ENCODE results near the gene CPXCR1.
"Not testable (repeated sequence)": the region's sequence is repeated elsewhere in the genome, so short reads cannot be mapped to it uniquely, and the experiment has no call there.

The CPXCR1 gene

GRCh38 chrX:88746925-88747324 is at the start of gene CPXCR1:
TSS of gene CPXCR1 (plus strand) at chrX:88747225. CDS start at chrX:88753415, 6,190 bp downstream.
- Histone ChIP-seq H3K4me3 (ENCODE audit: low read length in 2 of 2) (no peak within 1 kb of the TSS), H3K9me3 (ENCODE audit: control insufficient read depth in 2 of 2, low read length in 2 of 2) (no peaks in the 10 kb centered on the region), H3K36me3 (ENCODE audit: control insufficient read depth in 2 of 2, insufficient read depth in 2 of 2, low read length in 2 of 2) (no peaks in the 10 kb centered on the region), H3K27ac (ENCODE audit: low read length) (no peak within 1 kb of the TSS), H3K27me3 (ENCODE audit: control insufficient read depth in 1 of 2, insufficient read depth in 2 of 2, low read length in 2 of 2) (no peaks in the 10 kb centered on the region), H3K4me1 (ENCODE audit: control insufficient read depth, insufficient read depth, low read length) (no peaks in the 10 kb centered on the region), H3K9ac (ENCODE audit: low read length in 2 of 2) (no peak within 1 kb of the TSS)

- Histone ChIP-seq H3K27me3 (ENCODE audit: control insufficient read depth in 1 of 2, insufficient read depth in 2 of 2, low read length in 2 of 2) (no peaks in the 10 kb centered on the region), H3K27ac (ENCODE audit: low read length) (no peak overlapping the region), H3K9me3 (ENCODE audit: control insufficient read depth in 2 of 2, low read length in 2 of 2) (no peaks in the 10 kb centered on the region), H3K4me1 (ENCODE audit: control insufficient read depth, insufficient read depth, low read length) (no peaks in the 10 kb centered on the region), H3K4me3 (ENCODE audit: low read length in 2 of 2) (no peak overlapping the region), H3K9ac (ENCODE audit: low read length in 2 of 2) (no peak overlapping the region), H3K36me3 (ENCODE audit: control insufficient read depth in 2 of 2, insufficient read depth in 2 of 2, low read length in 2 of 2) (no peaks in the 10 kb centered on the region)
Observed at GRCh38 chrX:88735835-88736234, 11.2 kb upstream of the CPXCR1 start.

- not testable (repeated sequence) for H3K27me3 ChIP-seq (ENCODE audit: control insufficient read depth in 1 of 2, insufficient read depth in 2 of 2, low read length in 2 of 2); H3K9ac ChIP-seq (ENCODE audit: low read length in 2 of 2); H3K27ac ChIP-seq (ENCODE audit: low read length)
Observed at GRCh38 chrX:88746215-88746614, 810 bp upstream of the CPXCR1 start.

GRCh38 chrX:88752339-88752738 is 5.3 kb downstream of the CPXCR1 start:
- H3K4me3 ChIP-seq (ENCODE audit: low read length in 2 of 2); H3K36me3 ChIP-seq (ENCODE audit: control insufficient read depth in 2 of 2, insufficient read depth in 2 of 2, low read length in 2 of 2); H3K4me1 ChIP-seq (ENCODE audit: control insufficient read depth, insufficient read depth, low read length); H3K27ac ChIP-seq (ENCODE audit: low read length); H3K9me3 ChIP-seq (ENCODE audit: control insufficient read depth in 2 of 2, low read length in 2 of 2); H3K27me3 ChIP-seq (ENCODE audit: control insufficient read depth in 1 of 2, insufficient read depth in 2 of 2, low read length in 2 of 2); H3K9ac ChIP-seq (ENCODE audit: low read length in 2 of 2): not testable (repeated sequence)

More at GRCh38 chrX:88746215-88746614, 810 bp upstream of the CPXCR1 start:
- H3K4me3 ChIP-seq (ENCODE audit: low read length in 2 of 2); H3K9me3 ChIP-seq (ENCODE audit: control insufficient read depth in 2 of 2, low read length in 2 of 2); H3K36me3 ChIP-seq (ENCODE audit: control insufficient read depth in 2 of 2, insufficient read depth in 2 of 2, low read length in 2 of 2); H3K4me1 ChIP-seq (ENCODE audit: control insufficient read depth, insufficient read depth, low read length): not testable (repeated sequence)

GRCh38 chrX:88789825-88790224 is 42.8 kb downstream of the CPXCR1 start:
- H3K27ac ChIP-seq (ENCODE audit: low read length): no peak overlapping the region
- H3K36me3 ChIP-seq (ENCODE audit: control insufficient read depth in 2 of 2, insufficient read depth in 2 of 2, low read length in 2 of 2): no peaks in the 10 kb centered on the region
- no peak overlapping the region for H3K9ac ChIP-seq (ENCODE audit: low read length in 2 of 2)
- H3K9me3 ChIP-seq (ENCODE audit: control insufficient read depth in 2 of 2, low read length in 2 of 2): no peaks in the 10 kb centered on the region
- H3K4me3 ChIP-seq (ENCODE audit: low read length in 2 of 2): no peak overlapping the region
- no peaks in the 10 kb centered on the region for H3K27me3 ChIP-seq (ENCODE audit: control insufficient read depth in 1 of 2, insufficient read depth in 2 of 2, low read length in 2 of 2)
- H3K4me1 ChIP-seq (ENCODE audit: control insufficient read depth, insufficient read depth, low read length): no peaks in the 10 kb centered on the region

Measured in stomach smooth muscle (tissue), 2 donors.